ENCODE data around the gene DOK4. TPM values are rescaled to one million over a fixed set of nuclear protein-coding genes. Genes with fewer than 3 reads are reported as not detected.

Gene DOK4
- total and polyA plus RNA-seq, 2 donors (not counting 1 experiment from before 2014, with no cell fraction given) = 1.6 to 2.5 TPM

GRCh38 chr16:57514371-57514770 is 28.1 kb upstream of the DOK4 start:
- Histone ChIP-seq H4K20me1 (ENCODE audit: control insufficient read depth, insufficient read depth, low read length, poor library complexity, severe bottlenecking) (no peaks in the 10 kb centered on the region), H3K9ac (ENCODE audit: low read length) (no peak overlapping the region), H3K27ac (ENCODE audit: low read length in 2 of 2) (no peak overlapping the region), H3K79me2 (ENCODE audit: control insufficient read depth, insufficient read depth, low read length) (no peaks in the 10 kb centered on the region), H3K4me1 (ENCODE audit: control insufficient read depth in 2 of 2, insufficient read depth in 2 of 2, low read length in 2 of 2) (no peaks in the 10 kb centered on the region), H3K27me3 (replicated peaks in 1 of 4; ENCODE audit: control extremely low read depth in 1 of 4, control insufficient read depth in 3 of 4, insufficient read depth in 4 of 4, low read length in 3 of 4) (no peaks in the 10 kb centered on the region), H3K4me2 (replicated peaks; ENCODE audit: low read depth, low read length, poor library complexity, severe bottlenecking) (no peak overlapping the region), H2AFZ (ENCODE audit: insufficient read depth, low read depth, low read length, poor library complexity, severe bottlenecking) (no peak overlapping the region), H3K9me3 (ENCODE audit: control extremely low read depth in 1 of 3, control insufficient read depth in 2 of 3, insufficient read depth in 1 of 3, low read length in 2 of 3) (no peaks in the 10 kb centered on the region), H3K36me3 (replicated peaks in 1 of 2; ENCODE audit: control extremely low read depth in 1 of 2, control insufficient read depth in 1 of 2, extremely low read depth in 1 of 2, insufficient read depth in 2 of 2, low read length in 1 of 2) (peaks cover 0 to 19% of the 10 kb centered on the region in 2 experiments), H3K4me3 (ENCODE audit: control extremely low read depth in 1 of 5, extremely low read depth in 1 of 5, insufficient read depth in 1 of 5, low read depth in 2 of 5, low read length in 4 of 5) (no peak overlapping the region)
- ChIA-PET POLR2A (no interaction called here), CTCF (interaction anchor here (1.1 kb wide), 2 partner anchors 14 to 96 kb away, joined by 3 to 4 read pairs; no protein-coding TSS in a partner anchor)
- Mint-ChIP-seq H3K4me3 (no peak overlapping the region), H3K9me3 (ENCODE audit: insufficient read depth) (no peaks in the 10 kb centered on the region), H3K27me3 (no peaks in the 10 kb centered on the region), H3K4me1 (no peaks in the 10 kb centered on the region), H3K27ac (no peak overlapping the region)
- intact Hi-C loops (cut with micrococcal nuclease) = no loop called here
- ATAC-seq (ENCODE audit: low read depth) (no peak), DNase-seq (no peak)
- WGBS (ENCODE audit: insufficient coverage) = 88% methylated on average over 4 of the region's 4 CpGs
- TF ChIP-seq CTCF (IDR thresholded peaks at IDR 0.05) = no peak
- no peak for TF ChIP-seq EZH2 (IDR thresholded peaks at IDR 0.05; ENCODE audit: borderline replicate concordance, insufficient read depth, low read depth, low read length, poor library complexity, severe bottlenecking)

GRCh38 chr16:57513371-57514102 is 27.2 kb upstream of the DOK4 start:
- H3K9me3 Mint-ChIP-seq (ENCODE audit: insufficient read depth) = no peaks in the 10 kb centered on the region
- H3K27ac ChIP-seq (ENCODE audit: low read length in 2 of 2) = no peak overlapping the region
- WGBS (ENCODE audit: insufficient coverage) = 88% methylated on average over 9 of the region's 14 CpGs
- H3K4me3 Mint-ChIP-seq = no peak overlapping the region
- H3K9ac ChIP-seq (ENCODE audit: low read length) = no peak overlapping the region
- CTCF ChIA-PET = interaction anchor here (1.1 to 1.8 kb wide), 4 partner anchors 9 to 97 kb away, joined by 3 to 6 read pairs (median 4); no protein-coding TSS in a partner anchor
- no peaks in the 10 kb centered on the region for H3K4me1 Mint-ChIP-seq
- no peaks in the 10 kb centered on the region for H3K27me3 ChIP-seq (replicated peaks in 1 of 4; ENCODE audit: control extremely low read depth in 1 of 4, control insufficient read depth in 3 of 4, insufficient read depth in 4 of 4, low read length in 3 of 4)
- peaks cover 0 to 12% of the 10 kb centered on the region in 2 experiments for H3K36me3 ChIP-seq (replicated peaks in 1 of 2; ENCODE audit: control extremely low read depth in 1 of 2, control insufficient read depth in 1 of 2, extremely low read depth in 1 of 2, insufficient read depth in 2 of 2, low read length in 1 of 2)
- no peaks in the 10 kb centered on the region for H3K9me3 ChIP-seq (ENCODE audit: control extremely low read depth in 1 of 3, control insufficient read depth in 2 of 3, insufficient read depth in 1 of 3, low read length in 2 of 3)
- H3K4me2 ChIP-seq (replicated peaks; ENCODE audit: low read depth, low read length, poor library complexity, severe bottlenecking) = no peak overlapping the region
- no peaks in the 10 kb centered on the region for H3K79me2 ChIP-seq (ENCODE audit: control insufficient read depth, insufficient read depth, low read length)
- ATAC-seq (ENCODE audit: low read depth) = no peak
- H2AFZ ChIP-seq (ENCODE audit: insufficient read depth, low read depth, low read length, poor library complexity, severe bottlenecking) = no peak overlapping the region
- H3K4me1 ChIP-seq (ENCODE audit: control insufficient read depth in 2 of 2, insufficient read depth in 2 of 2, low read length in 2 of 2) = no peaks in the 10 kb centered on the region
- H4K20me1 ChIP-seq (ENCODE audit: control insufficient read depth, insufficient read depth, low read length, poor library complexity, severe bottlenecking) = no peaks in the 10 kb centered on the region
- H3K27me3 Mint-ChIP-seq = peaks cover 2% of the 10 kb centered on the region
- H3K4me3 ChIP-seq (ENCODE audit: control extremely low read depth in 1 of 5, extremely low read depth in 1 of 5, insufficient read depth in 1 of 5, low read depth in 2 of 5, low read length in 4 of 5) = no peak overlapping the region
- DNase-seq = no peak
- intact Hi-C loops (cut with micrococcal nuclease) = no loop called here
- POLR2A ChIA-PET = no interaction called here
- no peak for TF ChIP-seq EZH2 (IDR thresholded peaks at IDR 0.05; ENCODE audit: borderline replicate concordance, insufficient read depth, low read depth, low read length, poor library complexity, severe bottlenecking)
- TF ChIP-seq CTCF (IDR thresholded peaks at IDR 0.05) = no peak
- no peak overlapping the region for H3K27ac Mint-ChIP-seq
